GM06990 (cell line): ENCODE data around the gene RPS27A.
"Not testable (repeated sequence)": the region's sequence is repeated elsewhere in the genome, so short reads cannot be mapped to it uniquely, and the experiment has no call there.

Source experiments
- DNase-seq: peaks from one replicate; pipeline ENCODE4 v3.0.0-alpha.2; 2011; ENCODE audit not compliant: insufficient read length; ENCODE audit errors: extremely low read depth
- H3K27me3 ChIP-seq: replicated peaks from 2 replicates; pipeline ENCODE4 v1.6.0; 2011; ENCODE audit warnings: low read length; ENCODE audit not compliant: control insufficient read depth, insufficient read depth
- H3K36me3 ChIP-seq: 2 replicates; pipeline ENCODE4 v1.5.1; 2011; ENCODE audit warnings: low read length; ENCODE audit not compliant: control insufficient read depth, insufficient read depth
- H3K4me3 ChIP-seq: replicated peaks from 2 replicates; pipeline ENCODE4 v1.5.1; 2011; ENCODE audit warnings: low read depth, mild to moderate bottlenecking, control low read depth, low read length
- TF ChIP-seq, protein P1 (sequence below): IDR thresholded peaks from 2 replicates; pipeline ENCODE4 v1.5.1; 2011; ENCODE audit warnings: low read length, control low read depth, mild to moderate bottlenecking, inconsistent platforms; ENCODE audit not compliant: insufficient read depth, poor library complexity, severe bottlenecking

The RPS27A gene

DNA sequence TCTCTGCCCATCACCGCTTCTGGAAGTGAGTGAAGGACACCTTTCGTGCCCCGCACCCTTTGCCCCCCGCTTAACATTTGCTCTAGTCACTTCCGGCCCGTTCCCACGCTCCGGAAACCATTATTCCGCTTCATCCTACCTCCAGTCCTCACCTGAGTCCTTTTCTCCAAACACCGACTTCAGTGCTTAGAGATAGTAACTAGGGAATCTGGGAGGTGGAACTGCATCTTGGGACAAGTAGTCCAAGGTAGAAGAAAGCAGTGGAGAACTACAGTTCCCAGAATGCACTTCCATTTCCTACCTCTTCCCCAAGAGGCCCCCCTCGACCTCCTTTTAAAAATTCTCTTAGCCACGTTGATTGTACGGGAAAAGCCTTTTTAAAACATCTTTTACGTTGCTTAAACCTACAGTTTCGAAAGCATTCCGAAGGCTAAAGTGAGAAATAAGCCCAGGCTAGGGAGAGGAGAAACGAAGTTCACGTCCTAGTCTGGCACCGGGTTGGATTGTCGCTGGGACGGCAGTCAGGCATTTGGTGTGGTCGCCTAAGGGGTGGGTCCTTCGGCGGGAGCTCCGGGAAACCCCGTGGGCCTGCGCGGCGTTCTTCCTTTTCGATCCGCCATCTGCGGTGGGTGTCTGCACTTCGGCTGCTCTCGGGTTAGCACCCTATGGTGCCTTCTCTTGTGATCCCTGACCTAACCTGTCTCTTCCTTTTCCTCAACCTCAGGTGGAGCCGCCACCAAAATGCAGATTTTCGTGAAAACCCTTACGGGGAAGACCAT is at the start of gene RPS27A, which contains the start of gene CLHC1:
Gene RPS27A (plus strand): TSS at position 605 of the 779 bp plus-strand sequence. CDS start 137 bp downstream, at position 742.
Gene CLHC1 (minus strand): TSS at position 210 of the 779 bp plus-strand sequence. CDS start 9,882 bp downstream, outside the sequence.
- peaks cover 10% of the 10 kb centered on the region for H3K36me3 ChIP-seq
- peak; percentile 91 for DNase-seq
- no peaks in the 10 kb centered on the region for H3K27me3 ChIP-seq
- H3K4me3 ChIP-seq, result peak within 1 kb of the TSS; percentile 86
- TF ChIP-seq, protein P1, sequence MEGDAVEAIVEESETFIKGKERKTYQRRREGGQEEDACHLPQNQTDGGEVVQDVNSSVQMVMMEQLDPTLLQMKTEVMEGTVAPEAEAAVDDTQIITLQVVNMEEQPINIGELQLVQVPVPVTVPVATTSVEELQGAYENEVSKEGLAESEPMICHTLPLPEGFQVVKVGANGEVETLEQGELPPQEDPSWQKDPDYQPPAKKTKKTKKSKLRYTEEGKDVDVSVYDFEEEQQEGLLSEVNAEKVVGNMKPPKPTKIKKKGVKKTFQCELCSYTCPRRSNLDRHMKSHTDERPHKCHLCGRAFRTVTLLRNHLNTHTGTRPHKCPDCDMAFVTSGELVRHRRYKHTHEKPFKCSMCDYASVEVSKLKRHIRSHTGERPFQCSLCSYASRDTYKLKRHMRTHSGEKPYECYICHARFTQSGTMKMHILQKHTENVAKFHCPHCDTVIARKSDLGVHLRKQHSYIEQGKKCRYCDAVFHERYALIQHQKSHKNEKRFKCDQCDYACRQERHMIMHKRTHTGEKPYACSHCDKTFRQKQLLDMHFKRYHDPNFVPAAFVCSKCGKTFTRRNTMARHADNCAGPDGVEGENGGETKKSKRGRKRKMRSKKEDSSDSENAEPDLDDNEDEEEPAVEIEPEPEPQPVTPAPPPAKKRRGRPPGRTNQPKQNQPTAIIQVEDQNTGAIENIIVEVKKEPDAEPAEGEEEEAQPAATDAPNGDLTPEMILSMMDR, result no peak

DNA sequence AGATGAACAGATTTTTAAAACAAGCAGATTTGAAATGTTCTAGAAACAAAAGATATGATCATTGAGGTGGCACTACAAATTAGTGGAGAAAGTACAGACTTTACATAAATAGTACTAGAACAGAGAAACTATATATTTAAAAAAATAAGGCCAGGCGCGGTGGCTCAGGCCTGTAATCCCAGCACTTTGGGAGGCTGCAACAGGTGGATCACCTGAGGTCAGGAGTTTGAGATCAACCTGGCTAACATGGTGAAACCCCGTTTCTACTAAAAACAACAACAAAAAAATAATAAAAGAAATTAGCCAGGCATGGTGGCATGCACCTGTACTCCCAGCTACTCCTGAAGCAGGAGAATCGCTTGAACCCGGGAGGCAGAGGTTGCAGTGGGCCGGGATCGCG is 45.7 kb upstream of the RPS27A start:
- H3K27me3 ChIP-seq, H3K4me3 ChIP-seq, DNase-seq, H3K36me3 ChIP-seq: not testable (repeated sequence)

DNA sequence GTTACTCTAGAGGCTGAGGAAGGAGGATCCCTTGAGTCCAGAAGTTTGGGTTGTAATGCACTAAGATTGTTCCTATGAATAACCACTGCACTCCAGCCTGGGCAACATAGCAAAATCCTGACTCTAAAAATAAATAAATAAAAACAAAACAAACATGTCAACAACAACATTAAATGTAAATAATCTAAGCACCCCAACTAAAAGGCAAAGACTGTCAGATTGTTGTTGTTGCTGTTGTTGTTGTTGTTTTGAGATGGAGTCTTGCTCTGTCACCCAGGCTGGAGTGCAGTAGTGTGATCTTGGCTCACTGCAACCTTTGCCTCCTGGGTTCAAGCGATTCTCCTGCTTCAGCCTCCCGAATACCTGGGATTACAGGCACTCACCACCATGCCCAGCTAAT is 40.6 kb upstream of the RPS27A start:
- not testable (repeated sequence) for H3K27me3 ChIP-seq, H3K4me3 ChIP-seq, H3K36me3 ChIP-seq, DNase-seq

DNA sequence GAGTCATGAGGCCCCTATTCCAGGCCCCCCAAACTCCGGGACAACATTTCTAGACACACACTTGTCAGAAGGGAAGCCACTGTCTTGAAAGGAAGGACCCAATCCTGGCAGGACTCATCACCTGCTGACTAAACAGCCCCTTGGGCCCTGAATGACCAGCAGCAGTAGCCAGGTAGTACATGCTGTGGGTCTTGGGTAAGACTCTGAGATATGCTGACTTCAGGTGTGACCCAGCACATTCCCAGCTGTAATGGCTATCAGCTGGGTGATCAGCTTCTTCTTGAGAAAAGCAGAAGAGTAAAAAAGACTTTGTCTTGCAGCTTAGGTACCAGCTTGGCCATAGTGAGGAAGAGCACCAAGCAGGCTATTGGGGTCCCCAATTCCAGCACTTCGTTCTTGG is 36.0 kb upstream of the RPS27A start:
- DNase-seq, result no peak
- TF ChIP-seq, protein P1, result no peak
- no peak overlapping the region for H3K4me3 ChIP-seq
- H3K36me3 ChIP-seq, result no peaks in the 10 kb centered on the region; the same call in 1 of the 2 replicates
- H3K27me3 ChIP-seq, result no peaks in the 10 kb centered on the region

DNA sequence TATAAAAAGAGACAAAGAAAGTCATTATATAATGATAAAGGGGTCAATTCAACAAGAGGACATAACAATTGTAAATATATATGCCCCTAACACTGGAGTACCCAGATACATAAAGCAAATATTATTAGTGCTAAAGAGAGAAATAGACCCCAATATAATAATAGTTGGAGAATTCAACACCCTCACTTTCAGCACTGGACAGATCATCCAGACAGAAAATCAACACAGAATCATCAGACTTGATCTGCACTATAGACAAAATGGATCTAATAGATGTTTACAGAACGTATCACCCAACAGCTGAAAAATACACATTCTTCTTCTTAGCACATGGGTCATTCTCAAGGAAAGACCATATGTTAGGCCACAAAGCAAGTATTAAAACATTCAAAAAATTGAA is 32.1 kb upstream of the RPS27A start:
- no peak for DNase-seq

DNA sequence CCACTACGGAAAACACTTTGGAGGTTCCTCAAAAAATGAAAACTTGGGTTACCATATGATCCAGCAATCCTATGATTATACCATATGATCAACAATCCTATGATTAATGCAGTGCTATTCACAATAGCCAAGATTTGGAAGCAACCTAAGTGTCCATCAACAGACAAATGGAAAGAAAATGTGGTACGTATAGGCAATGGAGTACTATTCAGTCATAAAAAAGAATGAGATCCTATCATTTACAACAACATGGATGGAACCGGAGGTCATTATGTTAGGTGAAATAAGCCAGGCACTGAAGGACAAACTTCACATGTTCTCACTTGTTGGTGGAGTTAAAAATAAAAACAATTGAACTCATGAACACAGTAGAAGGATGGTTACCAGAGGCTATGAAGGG is 28.0 kb upstream of the RPS27A start:
- no peaks in the 10 kb centered on the region for H3K36me3 ChIP-seq
- TF ChIP-seq, protein P1, result no peak
- no peaks in the 10 kb centered on the region for H3K27me3 ChIP-seq

More for the DNA sequence above, 32.1 kb upstream of the RPS27A start:
- H3K4me3 ChIP-seq, result no peak overlapping the region
- TF ChIP-seq, protein P1, result no peak
- H3K27me3 ChIP-seq, result no peaks in the 10 kb centered on the region
- no peaks in the 10 kb centered on the region; the same call in 1 of the 2 replicates for H3K36me3 ChIP-seq

More for the DNA sequence above, 28.0 kb upstream of the RPS27A start:
- no peak for DNase-seq
- no peak overlapping the region for H3K4me3 ChIP-seq
